ENCODE results near the gene BACH2.

GRCh38 chr6:90066697-90067096, 229.9 kb downstream of the BACH2 start:
- TF ChIP-seq CTCF (IDR thresholded peaks at IDR 0.05) (no peak), POLR2A (IDR thresholded peaks at IDR 0.05) (no peak)
